HG03469 (cell line): ENCODE results near the gene COL4A1.

Source experiments
- ATAC-seq: cut with Tn5 transposase; IDR thresholded peaks from one replicate; pipeline ENCODE4 v1.9.1; 2021; ENCODE audit warnings: mild to moderate bottlenecking, moderate library complexity, moderate number of reproducible peaks; ENCODE audit not compliant: unreplicated experiment

Gene COL4A1

GRCh38 chr13:110177790-110178189, 129.2 kb downstream of the COL4A1 start:
- ATAC-seq = no peak

DNA sequence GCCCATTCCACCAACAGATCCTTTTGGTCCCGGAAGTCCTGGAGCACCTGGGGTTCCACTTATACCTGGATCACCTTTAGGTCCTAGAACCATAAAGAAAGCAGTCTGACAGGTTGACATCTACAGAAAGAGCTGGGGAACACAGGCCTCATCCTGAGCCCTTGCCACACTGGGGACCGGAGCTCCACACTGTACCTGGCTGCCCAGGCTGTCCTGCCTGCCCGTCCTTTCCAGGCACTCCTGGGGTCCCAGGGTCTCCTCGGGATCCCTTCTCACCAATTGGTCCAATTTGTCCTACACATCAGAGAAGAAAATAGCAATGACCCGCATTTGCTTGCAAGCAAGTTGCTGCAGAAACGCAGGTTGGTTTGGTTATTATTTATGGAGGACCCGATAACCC, 130.5 kb downstream of the COL4A1 start:
- no peak for ATAC-seq

DNA sequence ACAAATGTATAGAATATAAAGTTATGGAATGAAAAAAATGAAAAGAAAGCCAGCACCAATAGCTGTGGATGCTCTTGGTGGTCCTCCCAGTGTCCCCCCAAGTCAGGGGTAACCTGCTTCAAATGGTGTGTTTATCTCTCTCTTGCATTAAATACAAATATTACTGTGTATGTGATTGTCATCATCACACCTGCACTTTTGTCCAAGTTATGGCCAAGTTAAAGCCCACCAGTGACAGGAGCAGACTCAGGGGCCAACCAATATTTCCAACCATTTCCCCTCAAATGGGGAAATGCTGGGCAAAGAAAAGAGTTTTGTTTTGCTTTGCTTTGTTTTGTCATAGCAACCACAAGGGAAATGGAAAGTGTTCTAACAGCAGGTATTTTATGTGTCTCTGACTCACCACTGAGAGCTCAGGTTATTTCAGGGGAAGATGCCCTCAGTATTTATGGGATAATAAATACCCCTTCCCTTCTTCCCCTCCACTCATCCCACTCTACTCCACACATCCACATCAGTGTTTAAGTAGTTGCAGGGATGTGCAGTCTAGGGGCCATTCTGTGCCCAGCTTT, 133.6 kb downstream of the COL4A1 start:
- no peak for ATAC-seq

- ATAC-seq = no peak
These were observed 136.1 kb downstream of the COL4A1 start for GRCh38 chr13:110170882-110171281.

DNA sequence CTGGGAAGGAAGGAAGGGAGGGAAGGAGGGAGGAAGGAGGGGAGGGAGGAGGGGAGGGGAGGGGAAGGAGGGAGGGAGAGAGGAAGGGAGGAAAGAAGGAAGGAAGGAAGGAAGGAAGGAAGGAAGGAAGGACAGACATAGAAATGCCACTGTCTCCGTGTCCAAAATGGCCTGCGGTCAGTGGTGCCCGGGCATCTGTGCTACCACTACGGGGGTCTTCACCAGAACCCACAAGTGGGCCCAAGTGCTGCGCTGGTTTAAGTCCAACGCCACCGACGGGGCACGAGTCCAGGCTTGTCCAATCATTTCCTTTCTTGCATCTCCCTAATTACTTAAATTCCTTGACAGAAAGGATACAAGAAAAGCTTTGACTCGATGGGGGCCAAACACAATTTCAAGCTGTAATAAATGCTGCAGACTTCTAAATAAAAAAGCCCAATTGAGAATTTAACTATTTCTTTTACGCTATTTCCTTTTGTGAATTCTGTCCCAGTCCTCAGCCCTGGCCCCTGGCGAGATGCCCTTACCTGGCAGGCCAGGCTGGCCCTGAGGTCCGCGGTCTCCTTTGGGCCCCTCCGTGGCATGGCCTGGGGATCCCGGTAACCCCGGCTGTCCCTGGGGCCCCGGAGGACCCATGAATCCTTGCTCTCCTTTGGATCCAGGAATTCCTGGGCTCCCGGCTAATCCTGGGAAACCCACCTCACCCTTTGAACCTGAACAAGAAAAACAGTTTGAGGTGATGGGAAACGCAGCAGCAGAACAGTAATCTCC, 136.8 kb downstream of the COL4A1 start:
- ATAC-seq = no peak

GRCh38 chr13:110168999-110169933, 137.7 kb downstream of the COL4A1 start:
- ATAC-seq = no peak

- ATAC-seq = no peak
These were observed 140.4 kb downstream of the COL4A1 start for GRCh38 chr13:110166598-110166997.

DNA sequence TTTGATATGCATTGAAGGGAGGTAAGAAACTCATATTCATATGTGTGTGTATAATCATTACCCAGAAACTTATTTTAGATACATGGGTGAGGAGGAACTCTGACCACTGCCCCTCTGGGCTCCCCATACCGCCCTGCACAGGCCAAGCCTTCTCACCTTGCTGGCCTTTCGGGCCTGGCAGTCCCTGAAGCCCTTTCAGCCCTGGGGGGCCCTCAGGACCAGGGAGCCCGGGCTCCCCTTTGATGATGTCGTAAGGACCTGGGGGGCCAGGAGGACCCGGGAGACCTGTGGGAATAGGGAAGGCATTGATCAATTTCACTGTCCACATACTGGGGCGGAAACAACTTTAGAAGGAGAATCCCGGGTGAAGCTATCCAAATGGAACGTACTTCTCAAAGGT, 142.3 kb downstream of the COL4A1 start:
- no peak for ATAC-seq

DNA sequence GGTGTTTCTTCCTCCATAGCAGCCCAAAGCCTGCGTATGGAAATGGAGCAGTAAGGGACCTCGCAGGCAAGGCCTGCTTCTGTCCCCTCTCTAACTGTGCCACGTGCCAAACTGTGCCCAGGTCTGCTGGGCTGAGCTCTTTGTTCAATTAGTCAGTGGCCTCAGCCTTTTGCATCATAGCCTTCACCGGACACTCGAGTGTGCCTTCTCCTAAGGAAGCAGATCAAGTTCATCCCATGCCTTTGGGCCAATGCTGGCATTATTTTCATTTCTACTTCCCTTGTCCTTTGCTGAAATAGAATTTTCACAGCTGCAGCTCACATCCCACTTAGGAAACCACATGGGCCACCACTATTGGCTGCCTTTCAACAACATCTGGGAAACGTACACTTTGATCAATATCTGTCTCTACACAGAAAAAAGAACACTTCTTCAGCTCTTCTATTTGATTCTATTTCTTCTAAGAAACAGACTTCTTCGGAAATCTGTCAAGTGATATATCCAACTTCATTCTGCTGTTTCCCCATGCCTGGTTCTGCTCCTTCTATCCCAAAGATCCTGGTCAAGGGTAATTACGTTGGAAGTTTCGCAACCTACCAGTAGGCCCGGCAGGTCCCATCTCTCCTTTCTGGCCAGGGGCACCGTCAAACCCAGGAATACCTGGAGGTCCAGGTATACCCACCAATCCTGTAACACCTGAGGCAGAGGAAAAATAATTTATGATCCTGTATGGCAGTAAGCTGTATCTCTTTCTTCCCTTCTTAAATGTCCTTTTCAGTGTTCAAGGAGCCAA, 143.9 kb downstream of the COL4A1 start:
- no peak for ATAC-seq

GRCh38 chr13:110162053-110162452, 144.9 kb downstream of the COL4A1 start:
- no peak for ATAC-seq

DNA sequence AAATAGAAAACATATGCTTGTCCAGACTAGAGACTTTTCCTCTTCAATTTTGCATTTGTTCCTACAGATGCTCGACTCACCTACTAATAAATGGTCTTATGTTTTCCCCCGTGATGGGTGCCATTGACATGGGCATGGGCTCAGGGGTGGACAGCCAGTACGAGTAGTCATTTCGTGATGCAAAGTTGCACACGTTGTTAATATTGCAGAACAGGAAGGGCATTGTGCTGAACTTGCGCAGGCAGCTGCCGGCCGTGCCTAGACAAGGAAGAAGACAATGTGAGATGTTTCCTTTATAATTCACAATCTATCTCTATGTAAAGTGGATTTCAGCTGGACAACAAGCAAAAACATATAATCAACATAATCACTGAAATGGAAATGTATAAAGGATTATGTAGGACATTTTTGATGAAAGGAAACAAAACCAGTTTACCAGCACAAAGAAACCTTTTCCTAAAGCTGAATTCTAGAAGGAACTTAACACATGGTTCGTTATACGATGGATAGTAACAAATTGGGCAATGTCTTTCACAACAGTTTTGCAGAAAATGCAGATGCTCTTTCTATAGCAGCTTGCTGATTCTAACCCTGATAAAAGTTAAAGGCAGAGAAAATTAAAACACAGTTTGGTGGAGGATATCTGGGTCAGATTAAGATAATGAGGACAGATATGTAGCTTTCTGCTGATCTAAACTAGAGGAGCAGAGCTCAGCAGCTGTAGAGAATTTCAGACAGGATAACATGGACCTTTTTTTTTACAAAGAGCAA, 145.7 kb downstream of the COL4A1 start:
- no peak for ATAC-seq

- ATAC-seq = no peak
These were observed 148.7 kb downstream of the COL4A1 start for GRCh38 chr13:110158226-110158625.

- ATAC-seq = no peak
These were observed 149.2 kb downstream of the COL4A1 start for GRCh38 chr13:110157718-110158117.

DNA sequence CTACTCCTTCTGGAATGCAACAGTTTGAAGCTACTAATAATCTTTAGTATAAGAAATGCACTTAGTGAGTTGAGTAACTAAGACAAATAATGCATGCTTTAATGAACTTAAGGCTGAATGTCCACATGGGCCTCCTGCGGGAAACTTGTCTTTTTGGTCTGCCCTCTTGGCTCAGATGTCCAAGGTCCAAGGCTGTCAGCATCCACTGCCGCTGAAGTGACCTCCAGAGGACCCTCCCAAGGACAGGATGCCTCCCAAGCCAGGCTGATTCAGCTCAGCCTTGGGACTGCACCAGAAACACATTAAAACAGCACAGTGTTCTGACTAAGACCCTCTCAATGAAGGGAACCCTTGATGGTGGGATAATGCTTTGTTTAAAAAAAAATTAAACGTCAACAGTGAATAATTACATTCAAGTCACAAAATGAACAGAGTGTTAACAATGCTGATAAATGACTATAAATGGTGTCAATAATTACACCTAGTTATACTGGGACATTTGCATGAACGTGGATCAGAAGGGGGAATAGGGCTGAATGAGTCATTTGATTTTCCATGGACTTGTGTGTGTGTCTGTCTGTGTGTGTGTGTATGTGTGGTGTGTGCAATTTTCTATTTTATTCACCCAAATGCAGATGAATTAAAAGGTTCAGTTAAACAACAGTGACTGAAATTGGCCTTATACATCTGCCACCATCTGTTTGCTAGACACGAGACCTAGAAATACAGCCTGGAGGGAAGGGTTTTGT, 150.5 kb downstream of the COL4A1 start:
- ATAC-seq = no peak

- ATAC-seq = no peak
These were observed 151.9 kb downstream of the COL4A1 start for GRCh38 chr13:110155072-110155471.

GRCh38 chr13:110154410-110154933, 152.5 kb downstream of the COL4A1 start:
- no peak for ATAC-seq

DNA sequence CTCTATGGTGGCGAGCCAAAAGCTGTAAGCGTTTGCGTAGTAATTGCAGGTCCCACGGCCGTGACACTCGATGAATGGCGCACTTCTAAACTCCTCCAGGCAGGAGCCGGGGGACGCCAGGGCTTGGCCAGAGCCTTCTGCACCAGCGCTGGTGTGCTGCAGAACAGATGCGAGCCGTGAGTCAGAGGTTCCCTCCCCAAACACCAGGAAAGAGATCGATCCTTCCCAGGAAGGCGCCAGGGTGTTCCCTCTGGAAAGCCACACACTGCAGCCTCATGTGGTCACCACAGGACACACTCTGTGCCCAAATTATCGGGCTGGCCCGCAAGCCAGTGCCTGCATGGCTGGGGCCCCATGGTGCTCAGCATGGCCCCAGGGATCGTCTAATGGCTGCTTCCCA, 154.6 kb downstream of the COL4A1 start:
- no peak for ATAC-seq

DNA sequence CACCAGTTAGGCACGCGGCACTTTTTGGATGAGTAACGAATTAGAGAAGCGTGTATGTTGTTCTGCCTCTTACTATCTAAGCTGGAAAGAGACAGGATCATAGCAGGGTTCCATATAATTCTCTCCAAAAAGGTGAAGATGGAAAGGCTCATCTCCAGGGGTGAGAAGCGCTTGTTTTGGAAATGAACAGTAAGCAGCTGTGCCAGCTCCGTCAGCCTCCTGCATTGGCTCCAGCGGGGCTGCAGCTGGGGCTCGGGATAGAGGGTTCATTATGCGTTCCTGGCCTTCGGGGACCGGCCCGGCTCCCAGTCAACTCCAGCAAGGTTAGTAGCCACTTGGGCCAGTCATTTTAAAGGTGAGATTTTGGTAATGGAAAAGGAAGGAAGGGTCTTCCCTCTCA, 155.5 kb downstream of the COL4A1 start:
- no peak for ATAC-seq
